Common myeloid progenitor, CD34-positive (primary cell): ENCODE data around the gene BICRAL.

ENCODE experiments used
- CTCF ChIA-PET: fragments of 350-600 bp; sonication (Branson Sonifier 250); formaldehyde crosslinking; loops from one replicate; lab custom pipeline; 2021; ENCODE audit warnings: antibody characterized with exemption; lab: Charles Lee
- POLR2A ChIA-PET: fragments of 350-600 bp; sonication (Branson Sonifier 250); formaldehyde crosslinking; loops from one replicate; lab custom pipeline; 2021; ENCODE audit warnings: antibody characterized with exemption; lab: Charles Lee
- DNase-seq, 3 donors: peaks; one replicate each; pipeline versions ENCODE4 v3.0.0 to v3.0.0-alpha.2; 2013
- H3K27ac ChIP-seq, 2 experiments: 1 replicate in 1 of 2; 2 replicates in 1 of 2; pipeline ENCODE4 v1.7.0; 2013; ENCODE audit warnings: inconsistent platforms in 2 of 2, low read length in 2 of 2, mild to moderate bottlenecking in 2 of 2, low read depth in 1 of 2, moderate library complexity in 1 of 2; ENCODE audit not compliant: severe bottlenecking in 2 of 2, insufficient read depth in 1 of 2, poor library complexity in 1 of 2
- H3K27me3 ChIP-seq, 5 experiments: replicated peaks in 2 of 5; 1 replicate in 3 of 5; 2 replicates in 2 of 5; pipeline versions ENCODE4 v1.6.1 to v1.7.0; 2013; ENCODE audit warnings: low read length in 4 of 5, mild to moderate bottlenecking in 2 of 5, moderate library complexity in 2 of 5, inconsistent platforms in 1 of 5; ENCODE audit not compliant: insufficient read depth in 5 of 5, control insufficient read depth in 4 of 5
- H3K36me3 ChIP-seq, 4 experiments: 1 replicate in 2 of 4; 2 replicates in 2 of 4; pipeline versions ENCODE4 v1.6.1 to v1.7.0; 2013; ENCODE audit warnings: low read length in 3 of 4, control low read depth in 1 of 4, mild to moderate bottlenecking in 1 of 4; ENCODE audit not compliant: control insufficient read depth in 4 of 4, insufficient read depth in 4 of 4
- H3K4me1 ChIP-seq, 4 experiments: 1 replicate in 3 of 4; 2 replicates in 1 of 4; pipeline versions ENCODE4 v1.6.1 to v1.7.1; 2013; ENCODE audit warnings: low read length in 3 of 4, mild to moderate bottlenecking in 3 of 4, control low read depth in 1 of 4, inconsistent platforms in 1 of 4, moderate library complexity in 1 of 4; ENCODE audit not compliant: control insufficient read depth in 4 of 4, insufficient read depth in 4 of 4; ENCODE audit errors: control extremely low read depth in 1 of 4
- H3K4me3 ChIP-seq, 7 experiments: 1 replicate in 4 of 7; 2 replicates in 3 of 7; pipeline versions ENCODE4 v1.5.1 to v1.7.0; 2013; ENCODE audit warnings: mild to moderate bottlenecking in 7 of 7, low read length in 6 of 7, moderate library complexity in 6 of 7, inconsistent platforms in 2 of 7, low read depth in 2 of 7, control low read depth in 1 of 7; ENCODE audit not compliant: insufficient read depth in 4 of 7, control insufficient read depth in 1 of 7; ENCODE audit errors: extremely low read depth in 1 of 7
- H3K9me3 ChIP-seq, 5 experiments: 1 replicate in 4 of 5; 2 replicates in 1 of 5; pipeline versions ENCODE4 v1.6.1 to v1.7.1; 2013; ENCODE audit warnings: low read length in 4 of 5, mild to moderate bottlenecking in 2 of 5, inconsistent platforms in 1 of 5, low read depth in 1 of 5, moderate library complexity in 1 of 5; ENCODE audit not compliant: control insufficient read depth in 4 of 5, insufficient read depth in 2 of 5; ENCODE audit errors: control extremely low read depth in 1 of 5
- WGBS: methylation state at CpG from one replicate; pipeline ENCODE4 v1.1.5; 2013; ENCODE audit not compliant: insufficient coverage; 5-methylcytosine and 5-hydroxymethylcytosine counted together

BICRAL gene

GRCh38 chr6:42783177-42783875 is 1.5 kb downstream of the BICRAL start:
- Histone ChIP-seq H3K4me1 (peaks cover 23 to 51% (median 35%) of the 10 kb centered on the region in 4 experiments), H3K4me3 (peak overlapping the region; percentile 90 to 99 (median 97)), H3K36me3 (peaks cover 0 to 1% (median 0%) of the 10 kb centered on the region in 4 experiments), H3K27me3 (no peaks in the 10 kb centered on the region), H3K9me3 (no peaks in the 10 kb centered on the region), H3K27ac (peak overlapping the region; percentile 98 to 99)
- ChIA-PET POLR2A (interaction anchor here (1.1 to 6.4 kb wide), 9 partner anchors 8 to 98 kb away, joined by 3 to 84 read pairs (median 5); partner anchors contain the start of genes RPL7L1 and TBCC), CTCF (interaction anchor here (1.0 to 2.1 kb wide), 8 partner anchors 10 to 96 kb away, joined by 3 to 9 read pairs (median 4); partner anchors contain the start of genes RPL7L1 and TBCC)
- DNase-seq: peak; percentile 83 to 92 (median 91)
- WGBS: under 1% methylated on average over 49 of the region's 79 CpGs

- DNase-seq: peak in 1 of 3 donors; percentile 36
- CTCF ChIA-PET: interaction anchor here (1.0 to 1.4 kb wide), 3 partner anchors 12 to 38 kb away, joined by 3 to 5 read pairs (median 3); partner anchors contain the start of gene TBCC
- Histone ChIP-seq H3K4me1 (peaks cover 23 to 49% (median 39%) of the 10 kb centered on the region in 4 experiments), H3K9me3 (no peaks in the 10 kb centered on the region), H3K27ac (peak overlapping the region; percentile 98 to 99), H3K4me3 (peak overlapping the region; percentile 90 to 99 (median 97)), H3K36me3 (peaks cover 0 to 6% (median 0%) of the 10 kb centered on the region in 4 experiments), H3K27me3 (no peaks in the 10 kb centered on the region)
- POLR2A ChIA-PET: interaction anchor here (0.6 to 6.4 kb wide), 8 partner anchors 13 to 146 kb away, joined by 4 to 84 read pairs (median 5); partner anchors contain the start of genes CNPY3 and TBCC
- 0% methylated on average over 3 of the region's 10 CpGs for WGBS
Measured at GRCh38 chr6:42783876-42784642, 2.2 kb downstream of the BICRAL start.

- ChIA-PET POLR2A (interaction anchor here (0.6 to 6.4 kb wide), 7 partner anchors 14 to 145 kb away, joined by 4 to 84 read pairs (median 5); partner anchors contain the start of genes CNPY3 and TBCC), CTCF (interaction anchor here (1.0 to 1.4 kb wide), 3 partner anchors 13 to 57 kb away, joined by 3 to 5 read pairs (median 4); partner anchors contain the start of gene TBCC)
- WGBS: 84% methylated on average over 3 of the region's 12 CpGs
- Histone ChIP-seq H3K4me3 (peak overlapping the region in 6 of 7 experiments; percentile 94 to 99 (median 98)), H3K9me3 (no peaks in the 10 kb centered on the region), H3K27ac (peak overlapping the region; percentile 98 to 99), H3K4me1 (peaks cover 23 to 51% (median 37%) of the 10 kb centered on the region in 4 experiments), H3K36me3 (peaks cover 0 to 6% (median 0%) of the 10 kb centered on the region in 4 experiments), H3K27me3 (no peaks in the 10 kb centered on the region)
- no peak for DNase-seq
Measured at GRCh38 chr6:42784717-42785498, 3.1 kb downstream of the BICRAL start.

GRCh38 chr6:42786525-42786985 is 4.7 kb downstream of the BICRAL start:
- no peak for DNase-seq
- CTCF ChIA-PET: interaction anchor here (1.4 to 1.8 kb wide), 2 partner anchors 59 to 61 kb away, joined by 4 read pairs; no protein-coding TSS in a partner anchor
- peaks cover 23 to 46% (median 32%) of the 10 kb centered on the region in 4 experiments for H3K4me1 ChIP-seq
- H3K36me3 ChIP-seq: peaks cover 0 to 9% (median 0%) of the 10 kb centered on the region in 4 experiments
- H3K9me3 ChIP-seq: no peaks in the 10 kb centered on the region
- H3K27ac ChIP-seq: peak overlapping the region in 1 of 2 experiments; percentile 25
- no peaks in the 10 kb centered on the region for H3K27me3 ChIP-seq
- WGBS: 92% methylated on average over 3 of the region's 3 CpGs
- H3K4me3 ChIP-seq: peak overlapping the region in 2 of 7 experiments; percentile 2 to 19
- POLR2A ChIA-PET: no interaction called here

GRCh38 chr6:42787063-42787472 is 5.2 kb downstream of the BICRAL start:
- Histone ChIP-seq H3K4me1 (peaks cover 23 to 46% (median 32%) of the 10 kb centered on the region in 4 experiments), H3K27me3 (no peaks in the 10 kb centered on the region), H3K9me3 (no peaks in the 10 kb centered on the region), H3K27ac (peak overlapping the region in 1 of 2 experiments; percentile 35), H3K4me3 (peak overlapping the region in 1 of 7 experiments; percentile 2), H3K36me3 (peaks cover 0 to 9% (median 0%) of the 10 kb centered on the region in 4 experiments)
- WGBS: 71% methylated on average over 2 of the region's 2 CpGs
- DNase-seq: no peak
- POLR2A ChIA-PET: interaction anchor here (0.6 kb wide), 1 partner anchor 24 kb away, joined by 4 read pairs; no protein-coding TSS in a partner anchor
- CTCF ChIA-PET: interaction anchor here (1.1 to 1.8 kb wide), 2 partner anchors 61 to 124 kb away, joined by 3 to 4 read pairs; no protein-coding TSS in a partner anchor

- WGBS: 71% methylated on average over 3 of the region's 4 CpGs
- CTCF ChIA-PET: interaction anchor here (0.8 kb wide), 1 partner anchor 11 kb away, joined by 4 read pairs; no protein-coding TSS in a partner anchor
- H3K27ac ChIP-seq: no peak overlapping the region
Measured at GRCh38 chr6:42788671-42789070, 6.8 kb downstream of the BICRAL start.

More at GRCh38 chr6:42788671-42789070, 6.8 kb downstream of the BICRAL start:
- Histone ChIP-seq H3K27me3 (no peaks in the 10 kb centered on the region), H3K4me3 (no peak overlapping the region), H3K4me1 (peaks cover 23 to 46% (median 32%) of the 10 kb centered on the region in 4 experiments), H3K36me3 (peaks cover 0 to 9% (median 0%) of the 10 kb centered on the region in 4 experiments), H3K9me3 (no peaks in the 10 kb centered on the region)
- no peak for DNase-seq
- POLR2A ChIA-PET: no interaction called here
